Measurements from ENCODE around the gene ATRIP. TPM values are rescaled to one million over a fixed set of nuclear protein-coding genes. Genes with fewer than 3 reads are reported as not detected.

Gene ATRIP
- total RNA-seq, 1 experiment from 2014 or later = 12.5 TPM

GRCh38 chr3:48423883-48424695 lies 22.4 kb upstream of the ATRIP start:
- H3K27ac Mint-ChIP-seq (ENCODE audit: unreplicated experiment) = peak overlapping the region; percentile 27
- CTCF ChIA-PET = no interaction called here

DNA sequence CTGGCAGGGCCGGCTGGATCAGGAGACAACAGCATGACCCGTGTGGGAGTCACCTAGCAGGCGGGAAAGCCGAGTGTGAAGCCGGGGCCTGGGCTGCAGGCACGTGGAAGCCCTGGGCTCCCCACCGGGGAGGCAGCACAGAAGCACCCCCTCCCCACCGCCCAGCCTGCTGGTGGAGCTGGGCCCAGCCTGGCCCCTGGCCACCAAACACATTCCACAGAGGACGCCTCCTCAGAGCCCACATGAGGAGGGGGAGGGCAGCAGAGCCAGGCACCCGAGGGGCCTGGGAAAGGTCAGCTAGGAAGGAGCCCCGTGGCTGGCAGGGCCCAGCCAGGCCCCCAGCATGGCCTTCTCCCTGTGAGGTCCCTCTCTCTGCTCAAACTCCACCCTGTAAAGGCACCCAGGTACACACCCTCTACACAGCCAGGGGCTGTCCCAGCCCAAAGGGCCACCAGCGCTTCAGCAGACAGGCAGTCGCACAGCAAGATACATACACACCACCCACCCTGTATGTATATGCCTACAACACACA lies 21.2 kb upstream of the ATRIP start:
- H3K27ac Mint-ChIP-seq (ENCODE audit: unreplicated experiment) = no peak overlapping the region
- H3K4me3 Mint-ChIP-seq (ENCODE audit: low read depth, unreplicated experiment) = peak overlapping the region; percentile 80
- H3K27me3 Mint-ChIP-seq (ENCODE audit: unreplicated experiment) = no peaks in the 10 kb centered on the region
- TF ChIP-seq, protein P1, sequence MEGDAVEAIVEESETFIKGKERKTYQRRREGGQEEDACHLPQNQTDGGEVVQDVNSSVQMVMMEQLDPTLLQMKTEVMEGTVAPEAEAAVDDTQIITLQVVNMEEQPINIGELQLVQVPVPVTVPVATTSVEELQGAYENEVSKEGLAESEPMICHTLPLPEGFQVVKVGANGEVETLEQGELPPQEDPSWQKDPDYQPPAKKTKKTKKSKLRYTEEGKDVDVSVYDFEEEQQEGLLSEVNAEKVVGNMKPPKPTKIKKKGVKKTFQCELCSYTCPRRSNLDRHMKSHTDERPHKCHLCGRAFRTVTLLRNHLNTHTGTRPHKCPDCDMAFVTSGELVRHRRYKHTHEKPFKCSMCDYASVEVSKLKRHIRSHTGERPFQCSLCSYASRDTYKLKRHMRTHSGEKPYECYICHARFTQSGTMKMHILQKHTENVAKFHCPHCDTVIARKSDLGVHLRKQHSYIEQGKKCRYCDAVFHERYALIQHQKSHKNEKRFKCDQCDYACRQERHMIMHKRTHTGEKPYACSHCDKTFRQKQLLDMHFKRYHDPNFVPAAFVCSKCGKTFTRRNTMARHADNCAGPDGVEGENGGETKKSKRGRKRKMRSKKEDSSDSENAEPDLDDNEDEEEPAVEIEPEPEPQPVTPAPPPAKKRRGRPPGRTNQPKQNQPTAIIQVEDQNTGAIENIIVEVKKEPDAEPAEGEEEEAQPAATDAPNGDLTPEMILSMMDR (IDR thresholded peaks at IDR 0.05; ENCODE audit: unreplicated experiment) = no peak
- BruUV-seq (replicated peaks) = no TSS peak
- DNase-seq = no peak
- intact Hi-C loops (cut with micrococcal nuclease; ENCODE audit: unreplicated experiment) = no loop called here
- peaks cover 56% of the 10 kb centered on the region for H3K4me1 Mint-ChIP-seq (ENCODE audit: low read depth, unreplicated experiment)
- H3K36me3 Mint-ChIP-seq (ENCODE audit: insufficient read depth, unreplicated experiment) = peaks cover 61% of the 10 kb centered on the region
- no peaks in the 10 kb centered on the region for H3K9me3 Mint-ChIP-seq (ENCODE audit: low read depth, unreplicated experiment)
- CTCF ChIA-PET = no interaction called here

More at GRCh38 chr3:48423883-48424695, 22.4 kb upstream of the ATRIP start:
- Mint-ChIP-seq H3K4me1 (ENCODE audit: low read depth, unreplicated experiment) (peaks cover 52% of the 10 kb centered on the region), H3K36me3 (ENCODE audit: insufficient read depth, unreplicated experiment) (peaks cover 60% of the 10 kb centered on the region), H3K9me3 (ENCODE audit: low read depth, unreplicated experiment) (no peaks in the 10 kb centered on the region), H3K4me3 (ENCODE audit: low read depth, unreplicated experiment) (no peak overlapping the region), H3K27me3 (ENCODE audit: unreplicated experiment) (no peaks in the 10 kb centered on the region)
- intact Hi-C loops (cut with micrococcal nuclease; ENCODE audit: unreplicated experiment) = no loop called here
- TF ChIP-seq, protein P1 (IDR thresholded peaks at IDR 0.05; ENCODE audit: unreplicated experiment) = no peak
- DNase-seq = no peak
- no TSS peak for BruUV-seq (replicated peaks)

- H3K27ac Mint-ChIP-seq (ENCODE audit: unreplicated experiment) = peak overlapping the region; percentile 77
- peak overlapping the region; percentile 80 for H3K4me3 Mint-ChIP-seq (ENCODE audit: low read depth, unreplicated experiment)
- CTCF ChIA-PET = interaction anchor here (0.6 to 2.0 kb wide), 3 partner anchors 10 to 33 kb away, joined by 3 to 9 read pairs (median 3); no protein-coding TSS in a partner anchor
- H3K4me1 Mint-ChIP-seq (ENCODE audit: low read depth, unreplicated experiment) = peaks cover 67% of the 10 kb centered on the region
- no TSS peak for BruUV-seq (replicated peaks)
- H3K9me3 Mint-ChIP-seq (ENCODE audit: low read depth, unreplicated experiment) = no peaks in the 10 kb centered on the region
- no peak for DNase-seq
- TF ChIP-seq, protein P1 (IDR thresholded peaks at IDR 0.05; ENCODE audit: unreplicated experiment) = no peak
- H3K36me3 Mint-ChIP-seq (ENCODE audit: insufficient read depth, unreplicated experiment) = peaks cover 58% of the 10 kb centered on the region
- intact Hi-C loops (cut with micrococcal nuclease; ENCODE audit: unreplicated experiment) = no loop called here
- no peaks in the 10 kb centered on the region for H3K27me3 Mint-ChIP-seq (ENCODE audit: unreplicated experiment)
Measured at GRCh38 chr3:48426401-48426909, 20.1 kb upstream of the ATRIP start.

- H3K4me1 Mint-ChIP-seq (ENCODE audit: low read depth, unreplicated experiment) = peaks cover 72% of the 10 kb centered on the region
Measured at GRCh38 chr3:48426944-48427629, 19.4 kb upstream of the ATRIP start.

More at GRCh38 chr3:48426944-48427629, 19.4 kb upstream of the ATRIP start:
- Mint-ChIP-seq H3K9me3 (ENCODE audit: low read depth, unreplicated experiment) (no peaks in the 10 kb centered on the region), H3K4me3 (ENCODE audit: low read depth, unreplicated experiment) (peak overlapping the region; percentile 80), H3K27me3 (ENCODE audit: unreplicated experiment) (no peaks in the 10 kb centered on the region), H3K27ac (ENCODE audit: unreplicated experiment) (peak overlapping the region; percentile 77), H3K36me3 (ENCODE audit: insufficient read depth, unreplicated experiment) (peaks cover 52% of the 10 kb centered on the region)
- intact Hi-C loops (cut with micrococcal nuclease; ENCODE audit: unreplicated experiment) = no loop called here
- BruUV-seq (replicated peaks) = TSS peak; percentile 15
- CTCF ChIA-PET = interaction anchor here (0.6 to 3.3 kb wide), 3 partner anchors 9 to 26 kb away, joined by 3 to 23 read pairs (median 9); no protein-coding TSS in a partner anchor
- TF ChIP-seq, protein P1 (IDR thresholded peaks at IDR 0.05; ENCODE audit: unreplicated experiment) = no peak
- no peak for DNase-seq
